ENCODE measurements around the gene CLASP1. TPM values are rescaled to one million over a fixed set of nuclear protein-coding genes. Genes with fewer than 3 reads are reported as not detected.
A peak's percentile ranks its signal among the peaks of the same experiment; 100 is the strongest.

CLASP1 gene
- total RNA-seq, 2 donors from 2014 or later = 87.0 to 88.3 TPM

GRCh38 chr2:121427187-121427689, 222.0 kb downstream of the CLASP1 start:
- H3K27me3 ChIP-seq (ENCODE audit: control insufficient read depth, insufficient read depth, low read length, poor library complexity, severe bottlenecking) = no peaks in the 10 kb centered on the region
- no peaks in the 10 kb centered on the region for H3K9me3 ChIP-seq (ENCODE audit: control insufficient read depth, low read length)
- H3K4me1 ChIP-seq (ENCODE audit: control insufficient read depth, insufficient read depth, low read length) = peaks cover 4% of the 10 kb centered on the region
- H3K27ac ChIP-seq (ENCODE audit: low read depth, low read length) = no peak overlapping the region
- H3K4me1 Mint-ChIP-seq = peaks cover 18% of the 10 kb centered on the region
- no peak for DNase-seq
- no peak for TF ChIP-seq CTCF (conservative IDR thresholded peaks at IDR 0.05)
- peaks cover 53% of the 10 kb centered on the region for H3K36me3 ChIP-seq (ENCODE audit: control insufficient read depth, insufficient read depth, low read length)
- H3K36me3 Mint-ChIP-seq (ENCODE audit: low read depth) = peaks cover 49% of the 10 kb centered on the region
- no peaks in the 10 kb centered on the region for H3K9me3 Mint-ChIP-seq
- H3K27me3 Mint-ChIP-seq (ENCODE audit: insufficient read depth) = no peaks in the 10 kb centered on the region
- 93% methylated on average over 1 of the region's 2 CpGs; no CpG with 5 or more reads in 1 of the 2 experiments for WGBS, 2 experiments (ENCODE audit: insufficient coverage in 1 of 2, insufficient read length in 1 of 2)
- H3K9ac ChIP-seq (ENCODE audit: extremely low read depth, low read length, poor library complexity, severe bottlenecking) = no peak overlapping the region
- no peak overlapping the region for H3K4me3 ChIP-seq (ENCODE audit: low read length)
- no peak overlapping the region for H3K4me3 Mint-ChIP-seq
- H3K27ac Mint-ChIP-seq = peak overlapping the region; percentile 1

- H3K27me3 ChIP-seq (ENCODE audit: control insufficient read depth, insufficient read depth, low read length, poor library complexity, severe bottlenecking) = no peaks in the 10 kb centered on the region
- H3K36me3 Mint-ChIP-seq (ENCODE audit: low read depth) = peaks cover 44% of the 10 kb centered on the region
- WGBS, 2 experiments (ENCODE audit: insufficient coverage in 1 of 2, insufficient read length in 1 of 2) = 92 to 94% methylated on average over 2 to 5 of the region's 5 CpGs
Observed at GRCh38 chr2:121420486-121420885, 228.8 kb downstream of the CLASP1 start.

GRCh38 chr2:121419081-121419699, 230.1 kb downstream of the CLASP1 start:
- H3K9me3 Mint-ChIP-seq = no peaks in the 10 kb centered on the region
- no peaks in the 10 kb centered on the region for H3K27me3 Mint-ChIP-seq (ENCODE audit: insufficient read depth)
- no peak overlapping the region for H3K4me3 Mint-ChIP-seq
- WGBS, 2 experiments (ENCODE audit: insufficient coverage in 1 of 2, insufficient read length in 1 of 2) = 94 to 100% methylated on average over 3 of the region's 3 CpGs
- Histone ChIP-seq H3K9ac (ENCODE audit: extremely low read depth, low read length, poor library complexity, severe bottlenecking) (no peak overlapping the region), H3K9me3 (ENCODE audit: control insufficient read depth, low read length) (no peaks in the 10 kb centered on the region), H3K27ac (ENCODE audit: low read depth, low read length) (no peak overlapping the region), H3K4me1 (ENCODE audit: control insufficient read depth, insufficient read depth, low read length) (no peaks in the 10 kb centered on the region), H3K4me3 (ENCODE audit: low read length) (no peak overlapping the region), H3K27me3 (ENCODE audit: control insufficient read depth, insufficient read depth, low read length, poor library complexity, severe bottlenecking) (no peaks in the 10 kb centered on the region), H3K36me3 (ENCODE audit: control insufficient read depth, insufficient read depth, low read length) (peaks cover 75% of the 10 kb centered on the region)
- no peak for TF ChIP-seq CTCF (conservative IDR thresholded peaks at IDR 0.05)
- DNase-seq = no peak
- H3K27ac Mint-ChIP-seq = no peak overlapping the region
- peaks cover 48% of the 10 kb centered on the region for H3K36me3 Mint-ChIP-seq (ENCODE audit: low read depth)
- H3K4me1 Mint-ChIP-seq = no peaks in the 10 kb centered on the region

More at GRCh38 chr2:121420486-121420885, 228.8 kb downstream of the CLASP1 start:
- Histone ChIP-seq H3K4me1 (ENCODE audit: control insufficient read depth, insufficient read depth, low read length) (no peaks in the 10 kb centered on the region), H3K9me3 (ENCODE audit: control insufficient read depth, low read length) (no peaks in the 10 kb centered on the region), H3K4me3 (ENCODE audit: low read length) (no peak overlapping the region), H3K9ac (ENCODE audit: extremely low read depth, low read length, poor library complexity, severe bottlenecking) (no peak overlapping the region), H3K36me3 (ENCODE audit: control insufficient read depth, insufficient read depth, low read length) (peaks cover 77% of the 10 kb centered on the region), H3K27ac (ENCODE audit: low read depth, low read length) (no peak overlapping the region)
- TF ChIP-seq CTCF (conservative IDR thresholded peaks at IDR 0.05) = no peak
- no peaks in the 10 kb centered on the region for H3K4me1 Mint-ChIP-seq
- H3K27ac Mint-ChIP-seq = no peak overlapping the region
- no peak for DNase-seq
- no peaks in the 10 kb centered on the region for H3K27me3 Mint-ChIP-seq (ENCODE audit: insufficient read depth)
- no peaks in the 10 kb centered on the region for H3K9me3 Mint-ChIP-seq
- H3K4me3 Mint-ChIP-seq = no peak overlapping the region
